G401.6 (cell line): ENCODE results near the gene ZRANB1.

ENCODE experiments used
- FAIRE-seq: peaks from 2 replicates; lab custom pipeline; 2012; peaks lifted over from hg19 to GRCh38; lab: Jason Lieb, UNC

Gene ZRANB1

DNA sequence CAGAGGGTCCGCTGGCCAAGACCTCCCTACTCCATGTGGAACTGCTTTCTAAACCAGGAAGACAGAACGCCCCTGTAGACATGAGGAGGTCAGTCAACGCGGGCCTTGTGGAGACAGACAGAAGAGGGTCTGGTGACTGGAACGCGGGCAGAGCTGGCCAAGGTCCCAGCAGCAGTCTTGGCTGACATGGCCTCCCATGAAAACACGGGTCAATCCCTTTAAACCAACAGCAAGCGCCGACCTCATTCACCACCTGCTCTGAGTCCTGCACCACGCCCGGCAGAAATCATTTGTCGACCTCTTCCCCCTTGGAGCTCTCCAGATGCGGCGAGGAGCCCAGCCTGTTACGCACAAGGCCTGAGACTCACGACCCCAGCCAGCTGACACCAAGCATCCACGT is 78.5 kb downstream of the ZRANB1 start:
- FAIRE-seq = no peak

- no peak for FAIRE-seq
Measured at GRCh38 chr10:125020871-125021270, 78.9 kb downstream of the ZRANB1 start.

DNA sequence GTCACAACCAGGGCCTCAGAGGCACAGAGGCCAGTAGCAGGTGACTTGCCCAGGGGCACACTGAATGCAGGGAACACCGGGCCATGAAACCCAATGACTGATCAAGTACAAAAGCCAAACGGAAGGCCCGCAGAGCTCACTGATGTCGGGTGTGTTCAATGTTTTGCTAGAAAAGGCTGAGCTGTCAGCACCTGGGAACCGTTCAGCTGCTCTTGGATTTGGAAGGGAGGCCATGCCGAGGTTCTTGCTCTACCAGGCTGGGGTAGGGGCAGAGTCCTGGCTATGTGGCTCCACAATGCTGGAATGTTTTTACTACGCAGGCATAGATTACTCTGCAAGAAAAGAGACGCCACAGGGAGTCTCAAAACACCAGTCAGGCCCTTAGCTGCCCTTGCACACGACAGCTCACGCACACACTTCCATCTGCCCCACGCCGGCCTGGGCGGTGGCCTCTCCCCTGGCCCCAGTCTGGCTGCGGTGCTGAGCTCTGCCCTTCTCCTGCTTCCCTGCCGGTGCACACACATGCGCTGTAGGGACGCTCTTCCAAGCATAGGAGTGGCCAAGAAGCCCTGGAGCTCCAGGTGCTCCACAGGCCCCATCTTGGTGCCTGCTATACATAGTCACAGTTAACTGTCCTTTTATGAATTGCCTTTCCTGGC is 79.9 kb downstream of the ZRANB1 start:
- FAIRE-seq = no peak

GRCh38 chr10:125022671-125023070 is 80.7 kb downstream of the ZRANB1 start:
- no peak for FAIRE-seq

DNA sequence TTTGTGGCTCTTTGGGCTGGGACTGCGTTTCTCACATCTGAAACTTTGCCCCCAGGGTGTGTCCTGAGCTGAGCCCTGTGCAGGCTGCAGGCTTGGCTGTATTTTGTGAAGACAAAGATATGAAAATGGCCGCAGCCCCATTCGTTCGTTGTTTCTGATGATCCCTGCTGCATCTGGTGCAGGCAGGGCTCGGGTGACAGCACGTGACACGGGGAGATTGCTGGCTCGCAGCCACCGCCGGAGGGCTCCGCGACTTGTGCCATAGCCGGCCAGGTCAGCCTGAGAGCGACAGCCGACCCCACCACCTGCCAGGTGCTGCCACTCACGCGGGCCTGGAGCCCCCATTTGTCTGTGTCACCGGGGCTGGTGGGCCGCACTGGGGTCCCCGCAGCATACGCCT is 81.3 kb downstream of the ZRANB1 start:
- no peak for FAIRE-seq

GRCh38 chr10:125023862-125024496 is 82.1 kb downstream of the ZRANB1 start:
- no peak for FAIRE-seq

- no peak for FAIRE-seq
Measured at GRCh38 chr10:125024497-125025234, 82.7 kb downstream of the ZRANB1 start.

GRCh38 chr10:125025341-125025740 is 83.4 kb downstream of the ZRANB1 start:
- FAIRE-seq = no peak

GRCh38 chr10:125026036-125026931 is 84.4 kb downstream of the ZRANB1 start:
- FAIRE-seq = no peak

- FAIRE-seq = no peak
Measured at GRCh38 chr10:125026974-125027735, 85.2 kb downstream of the ZRANB1 start.

DNA sequence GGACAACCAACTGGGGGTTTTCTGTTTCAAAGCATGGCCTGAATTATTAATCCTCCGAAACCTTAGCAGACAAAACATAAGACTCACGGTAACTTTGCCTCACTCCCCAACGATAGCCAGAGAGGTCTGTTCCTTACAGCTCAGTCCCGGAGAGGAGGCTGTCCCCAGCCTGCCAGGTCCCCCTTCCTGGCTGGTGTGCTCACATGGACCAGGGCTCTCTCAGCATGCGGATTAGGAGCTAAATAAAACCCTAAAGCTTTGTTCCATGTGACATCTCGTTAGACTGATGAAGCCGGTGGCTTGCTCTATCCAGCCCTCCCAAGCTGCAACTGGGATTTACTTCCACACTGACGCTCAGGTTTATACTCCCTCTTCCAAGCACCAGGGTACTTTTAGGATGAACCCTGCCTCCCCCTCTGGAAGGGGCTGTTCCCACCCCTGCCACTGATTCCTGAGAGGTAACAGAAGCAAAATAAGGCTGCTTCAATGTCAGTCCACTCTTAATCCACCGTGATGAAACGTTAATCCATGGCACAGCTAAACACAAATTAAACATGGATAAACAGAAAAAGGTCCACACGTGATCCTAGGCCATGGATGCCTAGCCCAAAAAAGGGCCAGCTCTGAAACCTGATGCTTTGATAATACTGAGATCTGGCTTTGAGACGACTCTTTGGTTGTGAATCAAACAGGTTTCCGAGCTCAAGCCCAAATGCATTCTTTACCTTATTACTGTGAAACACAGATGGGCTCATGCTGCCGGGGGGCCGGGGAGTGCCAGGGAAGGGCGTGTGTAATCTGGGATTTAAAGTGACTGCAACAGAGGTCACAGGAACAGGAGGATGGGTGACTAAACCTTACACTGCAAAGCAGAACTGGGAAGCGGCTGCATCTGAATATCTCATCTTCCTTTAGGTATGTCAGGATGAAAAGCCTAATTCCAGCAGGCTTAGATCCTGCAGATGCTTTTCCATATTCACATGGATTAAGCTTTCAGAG is 86.2 kb downstream of the ZRANB1 start:
- FAIRE-seq = no peak

- FAIRE-seq = no peak
Measured at GRCh38 chr10:125029584-125030242, 87.8 kb downstream of the ZRANB1 start.

DNA sequence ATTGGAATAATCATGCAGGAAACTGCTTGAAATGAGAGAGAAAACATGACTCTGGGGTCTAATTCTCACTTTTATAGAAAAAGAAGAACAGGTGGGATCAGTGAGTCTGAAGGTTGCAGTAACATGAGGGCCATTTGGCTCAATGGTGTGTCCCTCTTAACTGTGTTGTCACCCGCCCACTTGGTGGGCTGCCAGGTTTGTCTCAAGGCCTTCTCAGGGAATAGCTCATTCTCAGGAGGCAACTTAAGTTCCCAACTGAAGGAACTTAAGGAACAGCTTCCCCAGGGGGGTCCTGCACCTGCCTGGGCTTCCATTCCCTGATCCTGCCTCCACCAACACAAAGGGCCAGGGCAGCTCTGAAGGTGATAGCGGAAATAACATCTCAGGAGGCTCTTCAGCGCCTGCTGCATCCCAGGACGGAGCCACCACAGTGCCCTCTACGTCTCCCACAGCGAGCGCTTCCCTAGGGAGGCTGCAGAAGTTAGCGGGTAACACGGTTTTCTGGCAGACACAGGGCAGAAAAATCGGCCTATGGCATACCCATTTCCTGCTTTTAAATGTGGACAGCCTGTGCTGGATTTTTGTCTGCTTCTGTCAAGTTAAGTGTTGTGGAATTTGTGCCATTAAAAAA is 88.8 kb downstream of the ZRANB1 start:
- no peak for FAIRE-seq

- no peak for FAIRE-seq
Measured at GRCh38 chr10:125032474-125033020, 90.6 kb downstream of the ZRANB1 start.

DNA sequence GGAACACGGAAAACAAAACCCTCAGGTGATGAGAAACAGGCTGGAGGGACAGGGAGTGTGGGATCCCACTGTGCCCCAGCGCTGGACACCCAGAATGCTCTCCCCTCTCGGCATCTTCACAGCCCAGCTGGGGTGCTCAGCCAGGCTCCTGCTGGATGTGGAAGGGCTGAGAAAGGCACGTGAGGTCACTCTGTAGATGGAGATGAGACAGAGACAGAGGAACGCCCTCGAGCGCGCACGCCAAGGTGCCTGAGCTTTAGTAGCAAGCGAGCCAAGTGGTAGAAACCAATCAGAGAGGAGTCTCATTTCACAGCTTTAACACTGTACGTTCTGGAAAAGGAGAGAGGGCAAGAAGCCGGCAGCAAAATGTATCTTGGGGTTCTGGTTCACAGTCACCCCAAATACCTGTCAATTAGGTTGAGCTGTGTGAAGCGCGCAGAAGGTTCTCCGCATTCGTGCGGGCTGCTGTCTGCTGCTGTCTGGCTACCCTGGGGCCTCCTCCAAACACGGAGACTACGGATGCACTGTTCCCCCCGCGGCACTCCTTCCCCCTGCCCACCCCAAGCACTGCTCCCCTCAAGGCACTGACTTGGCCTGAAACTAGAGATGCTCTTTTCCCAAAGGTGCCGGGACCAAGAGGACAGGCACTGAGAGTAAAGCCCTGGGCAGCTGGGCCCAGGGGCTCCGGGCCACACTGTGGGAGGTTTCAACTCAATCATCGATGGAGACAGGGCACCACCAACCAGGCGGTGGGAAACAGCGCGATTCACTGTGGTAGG is 91.4 kb downstream of the ZRANB1 start:
- no peak for FAIRE-seq

DNA sequence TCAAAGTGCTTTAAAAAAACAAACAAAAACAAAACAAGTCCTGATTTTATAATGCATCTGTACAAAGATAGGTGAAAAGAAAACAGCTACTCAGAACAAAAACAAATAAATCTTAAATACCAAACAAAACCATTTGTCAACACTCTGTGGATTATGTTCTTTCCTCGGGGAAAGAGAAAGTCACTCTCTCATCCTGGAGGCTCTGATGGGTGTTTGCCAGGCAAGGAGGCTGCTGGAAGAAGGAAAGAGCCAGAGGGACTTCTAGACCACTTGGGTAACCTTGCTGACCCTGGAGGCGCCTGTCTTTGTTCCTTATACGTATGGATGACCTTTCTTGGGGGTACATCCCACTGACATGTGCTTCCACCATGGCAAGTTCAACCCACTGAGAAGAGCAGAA is 92.8 kb downstream of the ZRANB1 start:
- no peak for FAIRE-seq

- no peak for FAIRE-seq
Measured at GRCh38 chr10:125035136-125035535, 93.2 kb downstream of the ZRANB1 start.

DNA sequence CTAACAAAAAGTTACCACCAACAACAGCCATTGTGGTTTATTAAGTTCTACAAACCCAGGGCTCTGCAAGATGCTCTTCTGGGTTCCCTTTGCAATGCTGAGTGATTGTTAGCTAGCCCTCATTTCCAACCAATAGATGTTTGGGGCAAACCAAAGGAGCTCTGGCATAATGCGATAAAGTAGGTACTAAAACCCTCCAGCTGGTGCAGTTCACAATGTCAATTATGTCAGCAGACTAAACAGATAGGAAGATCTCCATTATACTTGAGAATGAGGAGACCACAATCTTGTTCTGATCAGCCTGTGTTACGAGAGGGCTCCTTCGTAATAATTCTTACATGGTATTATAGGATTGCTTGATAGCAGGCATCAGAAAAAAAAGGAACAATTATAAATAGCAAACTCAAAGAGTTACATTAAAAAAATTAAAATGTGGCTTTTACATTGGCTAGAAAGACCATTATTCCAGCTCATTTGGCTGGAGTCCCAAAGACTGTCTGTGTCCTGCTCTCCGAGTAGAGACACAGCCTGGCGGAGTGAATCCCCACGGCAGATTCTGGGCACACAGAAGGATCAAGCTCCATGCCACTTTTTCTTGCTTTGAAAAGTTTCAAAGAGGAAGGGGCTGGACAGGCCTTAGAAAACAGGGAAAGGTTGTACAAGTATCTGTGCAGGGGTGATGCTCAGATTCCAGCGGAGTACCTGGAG is 93.8 kb downstream of the ZRANB1 start:
- no peak for FAIRE-seq
